Nephron progenitor cell (in vitro differentiated cells): ENCODE results near the gene TIMM44.
"Not testable (repeated sequence)": the region's sequence is repeated elsewhere in the genome, so short reads cannot be mapped to it uniquely, and the experiment has no call there.

ENCODE experiments used
- DNase-seq: peaks from one replicate; pipeline ENCODE4 v3.0.0; 2021
- H3K27ac Mint-ChIP-seq: 2 replicates; pipeline ENCODE4 v1.8.0; 2021; ENCODE audit warnings: mild to moderate bottlenecking, moderate library complexity, mixed read lengths
- H3K27me3 Mint-ChIP-seq: 2 replicates; pipeline ENCODE4 v1.8.0; 2021; ENCODE audit warnings: mild to moderate bottlenecking, low read depth, mixed read lengths; ENCODE audit not compliant: poor library complexity
- H3K36me3 Mint-ChIP-seq: 2 replicates; pipeline ENCODE4 v1.8.0; 2021; ENCODE audit warnings: low read depth, mixed read lengths
- H3K4me1 Mint-ChIP-seq: 2 replicates; pipeline ENCODE4 v1.8.0; 2021; ENCODE audit warnings: mixed read lengths
- H3K4me3 Mint-ChIP-seq: 2 replicates; pipeline ENCODE4 v1.8.0; 2021; ENCODE audit warnings: mild to moderate bottlenecking, moderate library complexity, mixed read lengths
- H3K9me3 Mint-ChIP-seq: 2 replicates; pipeline ENCODE4 v1.8.0; 2021; ENCODE audit warnings: mild to moderate bottlenecking, moderate library complexity, mixed read lengths
- TF ChIP-seq, protein P1 (sequence below): fragments of 200-600 bp; sonication (generic); IDR thresholded peaks from 2 replicates; pipeline ENCODE4 v1.5.0; 2021; ENCODE audit warnings: antibody characterized with exemption

The TIMM44 gene

DNA sequence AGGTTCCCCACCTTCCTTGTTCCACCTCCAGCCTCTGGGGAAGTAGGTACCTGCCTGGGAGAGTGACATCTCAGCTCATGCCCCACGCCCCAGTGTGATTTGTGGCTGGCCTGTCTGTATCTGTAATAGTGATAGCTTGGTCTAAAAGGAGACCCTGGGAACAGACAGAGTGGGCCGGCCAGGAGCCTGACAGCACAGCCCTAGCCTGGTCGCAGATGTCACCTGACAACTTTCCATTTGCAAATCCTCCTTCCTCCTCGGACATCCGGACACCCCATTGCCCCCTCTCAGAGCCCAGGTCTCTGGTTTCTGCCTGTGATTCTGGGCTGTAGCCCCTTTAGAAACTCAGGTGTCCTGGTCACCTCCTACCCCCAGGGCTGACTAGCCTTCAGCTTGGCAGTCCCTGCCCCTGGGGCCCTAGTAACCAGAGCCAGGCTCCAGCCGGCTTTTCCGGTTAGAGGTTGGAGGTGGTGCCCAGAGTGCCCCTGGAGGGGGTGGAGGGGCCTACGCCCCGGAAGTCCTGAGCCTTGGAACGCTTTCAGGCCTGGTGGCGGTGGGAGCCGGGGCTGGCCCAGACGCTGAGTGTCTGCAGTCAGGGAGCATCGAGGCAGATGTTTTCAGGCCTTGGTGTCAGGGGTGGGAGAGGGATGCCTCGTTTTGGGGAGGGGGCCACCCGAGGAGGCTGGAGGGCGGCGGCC, 48.7 kb downstream of the TIMM44 start:
- Mint-ChIP-seq H3K4me3 (no peak overlapping the region), H3K4me1 (peaks cover 15% of the 10 kb centered on the region), H3K27me3 (peaks cover 33% of the 10 kb centered on the region), H3K36me3 (no peaks in the 10 kb centered on the region), H3K9me3 (no peaks in the 10 kb centered on the region), H3K27ac (peak overlapping the region; percentile 59)
- TF ChIP-seq, protein P1, sequence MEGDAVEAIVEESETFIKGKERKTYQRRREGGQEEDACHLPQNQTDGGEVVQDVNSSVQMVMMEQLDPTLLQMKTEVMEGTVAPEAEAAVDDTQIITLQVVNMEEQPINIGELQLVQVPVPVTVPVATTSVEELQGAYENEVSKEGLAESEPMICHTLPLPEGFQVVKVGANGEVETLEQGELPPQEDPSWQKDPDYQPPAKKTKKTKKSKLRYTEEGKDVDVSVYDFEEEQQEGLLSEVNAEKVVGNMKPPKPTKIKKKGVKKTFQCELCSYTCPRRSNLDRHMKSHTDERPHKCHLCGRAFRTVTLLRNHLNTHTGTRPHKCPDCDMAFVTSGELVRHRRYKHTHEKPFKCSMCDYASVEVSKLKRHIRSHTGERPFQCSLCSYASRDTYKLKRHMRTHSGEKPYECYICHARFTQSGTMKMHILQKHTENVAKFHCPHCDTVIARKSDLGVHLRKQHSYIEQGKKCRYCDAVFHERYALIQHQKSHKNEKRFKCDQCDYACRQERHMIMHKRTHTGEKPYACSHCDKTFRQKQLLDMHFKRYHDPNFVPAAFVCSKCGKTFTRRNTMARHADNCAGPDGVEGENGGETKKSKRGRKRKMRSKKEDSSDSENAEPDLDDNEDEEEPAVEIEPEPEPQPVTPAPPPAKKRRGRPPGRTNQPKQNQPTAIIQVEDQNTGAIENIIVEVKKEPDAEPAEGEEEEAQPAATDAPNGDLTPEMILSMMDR: no peak
- no peak for DNase-seq

- not testable (repeated sequence) for DNase-seq, H3K27ac Mint-ChIP-seq, H3K9me3 Mint-ChIP-seq, H3K4me3 Mint-ChIP-seq, H3K36me3 Mint-ChIP-seq
- H3K4me1 Mint-ChIP-seq: peaks cover 10% of the 10 kb centered on the region
- peaks cover 38% of the 10 kb centered on the region for H3K27me3 Mint-ChIP-seq
These were observed 49.9 kb downstream of the TIMM44 start for GRCh38 chr19:7893362-7894101.

- Mint-ChIP-seq H3K4me1 (peaks cover 10% of the 10 kb centered on the region), H3K36me3 (no peaks in the 10 kb centered on the region), H3K9me3 (no peaks in the 10 kb centered on the region), H3K4me3 (peak overlapping the region; percentile 57), H3K27ac (no peak overlapping the region), H3K27me3 (peaks cover 66% of the 10 kb centered on the region)
- TF ChIP-seq, protein P1: no peak
- no peak for DNase-seq
These were observed 54.6 kb downstream of the TIMM44 start for GRCh38 chr19:7888826-7889217.

GRCh38 chr19:7888145-7888825, 55.2 kb downstream of the TIMM44 start, which contains the start of gene LRRC8E:
Gene LRRC8E (plus strand): TSS chr19:7888510. CDS start chr19:7895604, 7,094 bp downstream.
- Mint-ChIP-seq H3K27ac (no peak within 1 kb of the TSS), H3K9me3 (no peaks in the 10 kb centered on the region), H3K4me3 (peak within 1 kb of the TSS; percentile 57), H3K4me1 (peaks cover 10% of the 10 kb centered on the region), H3K36me3 (no peaks in the 10 kb centered on the region), H3K27me3 (peaks cover 69% of the 10 kb centered on the region)
- TF ChIP-seq, protein P1: no peak
- peak; percentile 86 for DNase-seq

- H3K27me3 Mint-ChIP-seq: peaks cover 69% of the 10 kb centered on the region
- no peak overlapping the region for H3K27ac Mint-ChIP-seq
- H3K4me3 Mint-ChIP-seq: no peak overlapping the region
- peaks cover 10% of the 10 kb centered on the region for H3K4me1 Mint-ChIP-seq
- DNase-seq: no peak
- TF ChIP-seq, protein P1: no peak
- H3K36me3 Mint-ChIP-seq: no peaks in the 10 kb centered on the region
- no peaks in the 10 kb centered on the region for H3K9me3 Mint-ChIP-seq
These were observed 55.9 kb downstream of the TIMM44 start for GRCh38 chr19:7887408-7888144.

- H3K4me1 Mint-ChIP-seq: peaks cover under 1% of the 10 kb centered on the region
- H3K27me3 Mint-ChIP-seq: peaks cover 63% of the 10 kb centered on the region
- no peaks in the 10 kb centered on the region for H3K36me3 Mint-ChIP-seq
- TF ChIP-seq, protein P1: no peak
- H3K27ac Mint-ChIP-seq: no peak overlapping the region
- no peaks in the 10 kb centered on the region for H3K9me3 Mint-ChIP-seq
- H3K4me3 Mint-ChIP-seq: no peak overlapping the region
- no peak for DNase-seq
These were observed 57.6 kb downstream of the TIMM44 start for GRCh38 chr19:7885818-7886217.
